IMR-90 (cell line): ENCODE measurements around the gene FLT4. TPM values are rescaled to one million over a fixed set of nuclear protein-coding genes. Genes with fewer than 3 reads are reported as not detected.

Experiments used
- ATAC-seq: fragments of 200-7000 bp; cut with Tn5 transposase; 2 replicates; pipeline ENCODE4 v1.9.1; 2020; ENCODE audit warnings: low read depth, mild to moderate bottlenecking, moderate library complexity
- BruUV-seq: library from RNA; stranded (reverse); fragments of 400-500 nt; replicated peaks from 2 replicates; lab custom pipeline; 2021; lab: Mats Ljungman, UMichigan
- CTCF ChIA-PET: fragments of 300-600 bp; formaldehyde crosslinking; extraction: SDS; loops from one replicate; lab custom pipeline; 2021; ENCODE audit warnings: antibody characterized with exemption; lab: Yijun Ruan, JAX
- POLR2A ChIA-PET: fragments of 300-600 bp; sonication (Branson Sonifier 250); formaldehyde crosslinking; loops from one replicate; lab custom pipeline; 2022; ENCODE audit warnings: antibody characterized with exemption; ENCODE audit not compliant: unreplicated experiment; lab: Charles Lee
- DNase-seq: peaks from one replicate; pipeline ENCODE4 v3.0.0; 2013
- H2AFZ ChIP-seq: replicated peaks from 2 replicates; pipeline ENCODE3; 2013; ENCODE audit warnings: low read length, mild to moderate bottlenecking; ENCODE audit not compliant: poor library complexity
- H2AK5ac ChIP-seq: 2 replicates; pipeline ENCODE4 v1.6.1; 2013; ENCODE audit warnings: low read depth, low read length, inconsistent platforms
- H2AK9ac ChIP-seq: replicated peaks from 2 replicates; pipeline ENCODE3; 2013; ENCODE audit warnings: mild to moderate bottlenecking, low read depth, low read length, moderate library complexity; ENCODE audit not compliant: poor library complexity
- H2BK120ac ChIP-seq: 2 replicates; pipeline ENCODE4 v1.6.1; 2013; ENCODE audit warnings: low read depth, low read length, inconsistent platforms
- H2BK15ac ChIP-seq: 3 replicates; pipeline ENCODE4 v1.6.1; 2013; ENCODE audit warnings: low read depth, low read length, inconsistent platforms
- H2BK20ac ChIP-seq: 2 replicates; pipeline ENCODE4 v1.6.1; 2013; ENCODE audit warnings: low read depth, mild to moderate bottlenecking, inconsistent platforms, low read length, moderate library complexity
- H2BK5ac ChIP-seq: 2 replicates; pipeline ENCODE4 v1.6.1; 2013; ENCODE audit warnings: mild to moderate bottlenecking, low read depth, low read length, inconsistent platforms; ENCODE audit not compliant: poor library complexity, severe bottlenecking
- H3K14ac ChIP-seq: replicated peaks from 2 replicates; pipeline ENCODE4 v1.6.1; 2013; ENCODE audit warnings: low read depth, low read length, inconsistent platforms
- H3K18ac ChIP-seq: 2 replicates; pipeline ENCODE4 v1.6.1; 2013; ENCODE audit warnings: low read depth, low read length, control low read depth
- H3K23ac ChIP-seq: 2 replicates; pipeline ENCODE4 v1.6.1; 2013; ENCODE audit warnings: low read depth, low read length, inconsistent platforms
- H3K27ac ChIP-seq: 2 replicates; pipeline ENCODE4 v1.5.1; 2013; ENCODE audit warnings: mild to moderate bottlenecking, control low read depth, low read length; ENCODE audit not compliant: insufficient read depth
- H3K27me3 ChIP-seq: 2 replicates; pipeline ENCODE4 v1.6.1; 2013; ENCODE audit warnings: low read length; ENCODE audit not compliant: control insufficient read depth, insufficient read depth
- H3K36me3 ChIP-seq: 2 replicates; pipeline ENCODE4 v1.6.1; 2013; ENCODE audit warnings: low read length, mixed read lengths; ENCODE audit not compliant: control insufficient read depth, insufficient read depth
- H3K4ac ChIP-seq: 2 replicates; pipeline ENCODE4 v1.6.1; 2013; ENCODE audit warnings: low read depth, low read length, inconsistent platforms
- H3K4me1 ChIP-seq: 2 replicates; pipeline ENCODE4 v1.6.1; 2013; ENCODE audit warnings: low read length, mixed read lengths; ENCODE audit not compliant: control insufficient read depth, insufficient read depth
- H3K4me2 ChIP-seq: 2 replicates; pipeline ENCODE4 v1.6.1; 2013; ENCODE audit warnings: low read depth, mild to moderate bottlenecking, control low read depth, low read length, moderate library complexity
- H3K4me3 ChIP-seq: 2 replicates; pipeline ENCODE4 v1.5.1; 2013; ENCODE audit warnings: low read depth, mild to moderate bottlenecking, control low read depth, low read length, moderate library complexity; ENCODE audit not compliant: insufficient read depth
- H3K56ac ChIP-seq: 2 replicates; pipeline ENCODE4 v1.6.1; 2013; ENCODE audit warnings: low read length, inconsistent platforms; ENCODE audit not compliant: insufficient read depth; ENCODE audit errors: extremely low read depth
- H3K79me1 ChIP-seq, 2 experiments: 2 replicates each; pipeline ENCODE4 v1.6.1; 2013; ENCODE audit warnings: low read length in 2 of 2, inconsistent platforms in 1 of 2, low read depth in 1 of 2
- H3K9ac ChIP-seq: 2 replicates; pipeline ENCODE4 v1.6.1; 2013; ENCODE audit warnings: low read depth, low read length, control low read depth
- H3K9me1 ChIP-seq: 2 replicates; pipeline ENCODE4 v1.6.1; 2013; ENCODE audit warnings: low read length, inconsistent platforms; ENCODE audit not compliant: insufficient read depth
- H3K9me3 ChIP-seq: 2 replicates; pipeline ENCODE4 v1.6.1; 2013; ENCODE audit warnings: low read length; ENCODE audit not compliant: control insufficient read depth, insufficient read depth
- H4K20me1 ChIP-seq: 2 replicates; pipeline ENCODE4 v1.6.1; 2013; ENCODE audit warnings: low read length, inconsistent platforms; ENCODE audit not compliant: insufficient read depth
- H4K5ac ChIP-seq: 2 replicates; pipeline ENCODE4 v1.6.1; 2013; ENCODE audit warnings: mild to moderate bottlenecking, low read depth, low read length, control low read depth
- H4K8ac ChIP-seq, 2 experiments: 2 replicates each; pipeline ENCODE4 v1.6.1; 2013; ENCODE audit warnings: low read depth in 2 of 2, low read length in 2 of 2, control low read depth in 1 of 2, inconsistent platforms in 1 of 2
- H4K91ac ChIP-seq: 2 replicates; pipeline ENCODE4 v1.6.1; 2013; ENCODE audit warnings: low read depth, low read length, inconsistent platforms; ENCODE audit not compliant: insufficient read depth
- BHLHE40 ChIP-seq: fragments of 150-350 bp; IDR thresholded peaks from 2 replicates; pipeline ENCODE4 v1.6.1; 2016; ENCODE audit warnings: mild to moderate bottlenecking, low read depth, low read length
- CEBPB ChIP-seq: IDR thresholded peaks from 2 replicates; pipeline ENCODE4 v1.6.1; 2012; ENCODE audit warnings: low read depth, low read length, improper control_type of control experiment
- CHD1 ChIP-seq: IDR thresholded peaks from 2 replicates; pipeline ENCODE4 v1.6.1; 2012; ENCODE audit warnings: low read depth, low read length, improper control_type of control experiment
- FOS ChIP-seq: fragments of 150-350 bp; IDR thresholded peaks from 2 replicates; pipeline ENCODE4 v1.6.1; 2016; ENCODE audit warnings: low read depth, low read length
- MAFK ChIP-seq: IDR thresholded peaks from 2 replicates; pipeline ENCODE4 v1.6.1; 2012; ENCODE audit warnings: low read depth, low read length, improper control_type of control experiment
- MAZ ChIP-seq: IDR thresholded peaks from 2 replicates; pipeline ENCODE4 v1.6.1; 2012; ENCODE audit warnings: low read depth, mild to moderate bottlenecking, low read length, improper control_type of control experiment, moderate library complexity, borderline replicate concordance
- MXI1 ChIP-seq: IDR thresholded peaks from 2 replicates; pipeline ENCODE4 v1.6.1; 2012; ENCODE audit warnings: low read depth, mild to moderate bottlenecking, low read length, moderate library complexity, borderline replicate concordance
- NFE2L2 ChIP-seq: fragments of 150-350 bp; IDR thresholded peaks from 2 replicates; pipeline ENCODE4 v1.6.1; 2016; ENCODE audit warnings: low read depth, mild to moderate bottlenecking, low read length
- POLR2A ChIP-seq: IDR thresholded peaks from 2 replicates; pipeline ENCODE4 v1.6.1; 2012; ENCODE audit warnings: mild to moderate bottlenecking, low read depth, low read length
- RAD21 ChIP-seq: IDR thresholded peaks from 2 replicates; pipeline ENCODE4 v1.6.1; 2012; ENCODE audit warnings: low read length, improper control_type of control experiment
- RCOR1 ChIP-seq: IDR thresholded peaks from 2 replicates; pipeline ENCODE4 v1.6.1; 2012; ENCODE audit warnings: mild to moderate bottlenecking, low read length, improper control_type of control experiment; ENCODE audit not compliant: insufficient replicate concordance
- RFX5 ChIP-seq: IDR thresholded peaks from 2 replicates; pipeline ENCODE4 v1.8.0; 2012; ENCODE audit warnings: low read depth, mild to moderate bottlenecking, low read length, moderate library complexity
- SMC3 ChIP-seq: fragments of 150-350 bp; IDR thresholded peaks from 2 replicates; pipeline ENCODE4 v1.6.1; 2016; ENCODE audit warnings: low read depth, mild to moderate bottlenecking, antibody characterized with exemption, low read length, moderate library complexity
- WGBS, 2 experiments: methylation state at CpG; one replicate each; pipeline versions ENCODE4 v1.1.5 to v1.1.7; 2013; ENCODE audit warnings: missing lambda C conversion rate in 2 of 2; ENCODE audit not compliant: insufficient read length in 1 of 2; ENCODE audit errors: extremely low coverage in 2 of 2; 5-methylcytosine and 5-hydroxymethylcytosine counted together
- dilution Hi-C: fragments of 300-500 bp; cut with HindIII; formaldehyde crosslinking; loops from one replicate; pipeline ENCODE4 v1.14.3; 2018; ENCODE audit warnings: low sequenced_read_pairs; ENCODE audit not compliant: unreplicated experiment
- in situ Hi-C: fragments of 300-500 bp; cut with MboI; formaldehyde crosslinking; loops from 3 replicates; pipeline ENCODE4 v1.14.3; 2019; ENCODE audit warnings: low sequenced_read_pairs, inconsistent platforms, mixed read lengths
- intact Hi-C: fragments of 100-400 bp; cut with micrococcal nuclease; formaldehyde crosslinking; loops from 2 replicates; pipeline ENCODE4 v1.10.0; 2022
- polyA plus RNA-seq, 3 experiments: library from polyadenylated mRNA; depleted of rRNA; stranded (reverse); fragments of >200 nt; gene quantifications; 2 replicates each; pipeline ENCODE4 v1.2.3, GENCODE V29; 2012; ENCODE audit warnings: low replicate concordance in 1 of 3
- total RNA-seq: library from RNA; depleted of rRNA; stranded (reverse); fragments of >200 nt; gene quantifications from 2 replicates; pipeline ENCODE4 v1.2.3, GENCODE V29; 2012
- TF ChIP-seq, protein P1 (sequence below): conservative IDR thresholded peaks from 2 replicates; pipeline ENCODE4 v1.5.1; 2012; ENCODE audit warnings: mild to moderate bottlenecking, low read depth, low read length, improper control_type of control experiment
- TF ChIP-seq, protein P2 (sequence below): fragments of 150-350 bp; IDR thresholded peaks from 2 replicates; pipeline ENCODE4 v1.6.1; 2016; ENCODE audit warnings: low read depth, mild to moderate bottlenecking, low read length, moderate library complexity, borderline replicate concordance
- TF ChIP-seq, protein P3 (sequence below): fragments of 150-350 bp; IDR thresholded peaks from 2 replicates; pipeline ENCODE4 v1.6.1; 2017; ENCODE audit warnings: mild to moderate bottlenecking, antibody characterized with exemption, low read length, low read depth

The FLT4 gene
- total and polyA plus RNA-seq, 2 of the 4 experiments (the other 2 are of a cell fraction) = under 0.01 to 0.07 TPM

- Histone ChIP-seq H3K56ac (no peak overlapping the region), H3K4ac (no peak overlapping the region), H2AFZ (no peak overlapping the region), H3K27me3 (no peaks in the 10 kb centered on the region), H3K23ac (no peak overlapping the region), H3K18ac (no peak overlapping the region), H3K14ac (no peak overlapping the region), H3K4me3 (no peak overlapping the region), H2BK120ac (no peak overlapping the region), H2BK20ac (no peak overlapping the region), H4K91ac (no peak overlapping the region), H2AK9ac (no peak overlapping the region), H2BK5ac (no peak overlapping the region), H2BK15ac (no peak overlapping the region), H3K9me3 (no peaks in the 10 kb centered on the region), H4K20me1 (no peaks in the 10 kb centered on the region; the same call in 1 of the 2 replicates), H3K36me3 (peaks cover 40% of the 10 kb centered on the region), H3K9ac (no peak overlapping the region), H4K8ac (no peak overlapping the region), H3K9me1 (peaks cover 4% of the 10 kb centered on the region; the same call in 1 of the 2 replicates), H4K5ac (no peak overlapping the region), H3K4me1 (no peaks in the 10 kb centered on the region), H3K27ac (no peak overlapping the region), H3K4me2 (no peak overlapping the region), H3K79me1 (peaks cover 8% of the 10 kb centered on the region in 2 experiments; a peak in 3 of 4 replicates), H2AK5ac (no peak overlapping the region)
- TF ChIP-seq CEBPB = no peak
- TF ChIP-seq MAFK = no peak
- no peak for TF ChIP-seq NFE2L2
- no peak for TF ChIP-seq SMC3
- TF ChIP-seq, protein P1, sequence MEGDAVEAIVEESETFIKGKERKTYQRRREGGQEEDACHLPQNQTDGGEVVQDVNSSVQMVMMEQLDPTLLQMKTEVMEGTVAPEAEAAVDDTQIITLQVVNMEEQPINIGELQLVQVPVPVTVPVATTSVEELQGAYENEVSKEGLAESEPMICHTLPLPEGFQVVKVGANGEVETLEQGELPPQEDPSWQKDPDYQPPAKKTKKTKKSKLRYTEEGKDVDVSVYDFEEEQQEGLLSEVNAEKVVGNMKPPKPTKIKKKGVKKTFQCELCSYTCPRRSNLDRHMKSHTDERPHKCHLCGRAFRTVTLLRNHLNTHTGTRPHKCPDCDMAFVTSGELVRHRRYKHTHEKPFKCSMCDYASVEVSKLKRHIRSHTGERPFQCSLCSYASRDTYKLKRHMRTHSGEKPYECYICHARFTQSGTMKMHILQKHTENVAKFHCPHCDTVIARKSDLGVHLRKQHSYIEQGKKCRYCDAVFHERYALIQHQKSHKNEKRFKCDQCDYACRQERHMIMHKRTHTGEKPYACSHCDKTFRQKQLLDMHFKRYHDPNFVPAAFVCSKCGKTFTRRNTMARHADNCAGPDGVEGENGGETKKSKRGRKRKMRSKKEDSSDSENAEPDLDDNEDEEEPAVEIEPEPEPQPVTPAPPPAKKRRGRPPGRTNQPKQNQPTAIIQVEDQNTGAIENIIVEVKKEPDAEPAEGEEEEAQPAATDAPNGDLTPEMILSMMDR = no peak
- no peak for TF ChIP-seq MAZ
- no peak for TF ChIP-seq RFX5
- no peak for TF ChIP-seq FOS
- no peak for TF ChIP-seq POLR2A
- TF ChIP-seq, protein P2, sequence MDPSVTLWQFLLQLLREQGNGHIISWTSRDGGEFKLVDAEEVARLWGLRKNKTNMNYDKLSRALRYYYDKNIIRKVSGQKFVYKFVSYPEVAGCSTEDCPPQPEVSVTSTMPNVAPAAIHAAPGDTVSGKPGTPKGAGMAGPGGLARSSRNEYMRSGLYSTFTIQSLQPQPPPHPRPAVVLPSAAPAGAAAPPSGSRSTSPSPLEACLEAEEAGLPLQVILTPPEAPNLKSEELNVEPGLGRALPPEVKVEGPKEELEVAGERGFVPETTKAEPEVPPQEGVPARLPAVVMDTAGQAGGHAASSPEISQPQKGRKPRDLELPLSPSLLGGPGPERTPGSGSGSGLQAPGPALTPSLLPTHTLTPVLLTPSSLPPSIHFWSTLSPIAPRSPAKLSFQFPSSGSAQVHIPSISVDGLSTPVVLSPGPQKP = no peak
- no peak for TF ChIP-seq CHD1
- no peak for TF ChIP-seq RAD21
- no peak for TF ChIP-seq BHLHE40
- TF ChIP-seq, protein P3, sequence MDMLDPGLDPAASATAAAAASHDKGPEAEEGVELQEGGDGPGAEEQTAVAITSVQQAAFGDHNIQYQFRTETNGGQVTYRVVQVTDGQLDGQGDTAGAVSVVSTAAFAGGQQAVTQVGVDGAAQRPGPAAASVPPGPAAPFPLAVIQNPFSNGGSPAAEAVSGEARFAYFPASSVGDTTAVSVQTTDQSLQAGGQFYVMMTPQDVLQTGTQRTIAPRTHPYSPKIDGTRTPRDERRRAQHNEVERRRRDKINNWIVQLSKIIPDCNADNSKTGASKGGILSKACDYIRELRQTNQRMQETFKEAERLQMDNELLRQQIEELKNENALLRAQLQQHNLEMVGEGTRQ = no peak
- no peak for TF ChIP-seq RCOR1
- TF ChIP-seq MXI1 = no peak
- ChIA-PET POLR2A (no interaction called here), CTCF (interaction anchor here (1.3 kb wide), 1 partner anchor 15 kb away, joined by 3 read pairs; no protein-coding TSS in a partner anchor)
- no CpG with 5 or more reads among the region's 8 CpGs for WGBS, 2 experiments
- DNase-seq (no peak), ATAC-seq (no peak)
- dilution Hi-C loops = no loop called here
- in situ Hi-C loops = no loop called here
- BruUV-seq = no TSS peak
- intact Hi-C loops = no loop called here
These were observed 80.5 kb downstream of the FLT4 start for GRCh38 chr5:180568914-180569313.
